GM18951 (cell line): ENCODE results near the gene LFNG.

Experiments
- POLR2A ChIP-seq: IDR thresholded peaks from 4 replicates; pipeline ENCODE4 v1.6.1; 2011; ENCODE audit warnings: mild to moderate bottlenecking; ENCODE audit not compliant: insufficient read length, insufficient read depth; ENCODE audit errors: extremely low read depth
- in situ Hi-C: fragments of 300-500 bp; cut with MboI; formaldehyde crosslinking; loops from one replicate; pipeline ENCODE4 v1.12.0; 2022; ENCODE audit warnings: low sequenced_read_pairs, mixed read lengths, inconsistent platforms; ENCODE audit not compliant: unreplicated experiment

LFNG gene

GRCh38 chr7:2569421-2569820, 49.8 kb downstream of the LFNG start:
- in situ Hi-C loops, result no loop called here
- no peak for TF ChIP-seq POLR2A

- TF ChIP-seq POLR2A, result no peak
- in situ Hi-C loops, result no loop called here
Observed at GRCh38 chr7:2570021-2570420, 50.4 kb downstream of the LFNG start.

- TF ChIP-seq POLR2A, result no peak
- in situ Hi-C loops, result no loop called here
Observed at GRCh38 chr7:2571409-2571808, 51.8 kb downstream of the LFNG start.

GRCh38 chr7:2572101-2572842, 52.7 kb downstream of the LFNG start:
- in situ Hi-C loops, result no loop called here
- TF ChIP-seq POLR2A, result no peak

- TF ChIP-seq POLR2A, result no peak
Observed at GRCh38 chr7:2573761-2574160, 54.2 kb downstream of the LFNG start.

GRCh38 chr7:2575046-2575732, 55.6 kb downstream of the LFNG start:
- in situ Hi-C loops, result no loop called here
- no peak for TF ChIP-seq POLR2A

More at GRCh38 chr7:2573761-2574160, 54.2 kb downstream of the LFNG start:
- in situ Hi-C loops, result no loop called here

GRCh38 chr7:2575733-2576340, 56.3 kb downstream of the LFNG start:
- in situ Hi-C loops, result no loop called here

GRCh38 chr7:2576742-2577491, 57.3 kb downstream of the LFNG start:
- no peak for TF ChIP-seq POLR2A
- in situ Hi-C loops, result no loop called here

More at GRCh38 chr7:2575733-2576340, 56.3 kb downstream of the LFNG start:
- no peak for TF ChIP-seq POLR2A
